Stimulated activated CD4-positive, alpha-beta T cell treated with anti-CD3 and anti-CD28 coated beads, Interleukin-4, amount 100 ng/mL, for 1 hour (primary cell): ENCODE measurements around the gene SFT2D1.
"Not testable (repeated sequence)": the region's sequence is repeated elsewhere in the genome, so short reads cannot be mapped to it uniquely, and the experiment has no call there.

ENCODE experiments used
- DNase-seq: peaks from one replicate; pipeline ENCODE4 v3.0.0-alpha.2; 2020

The SFT2D1 gene

DNA sequence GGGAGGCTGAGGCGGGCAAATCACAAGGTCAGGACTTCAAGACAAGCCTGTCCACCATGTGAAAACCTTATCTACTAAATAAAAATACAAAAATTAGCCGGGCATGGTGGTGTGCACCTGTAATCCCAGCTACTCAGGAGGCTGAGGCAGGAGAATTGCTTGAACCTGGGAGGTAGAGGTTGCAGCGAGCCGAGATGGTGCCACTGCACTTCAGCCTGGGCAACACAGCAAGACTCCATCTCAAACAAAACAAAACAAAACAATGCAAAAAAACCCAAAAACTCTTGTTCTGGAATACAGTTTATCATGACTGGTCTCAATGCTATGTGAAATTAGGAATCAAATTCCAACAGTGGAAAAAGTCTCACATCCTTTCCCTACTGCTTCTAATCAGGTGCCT, 20.1 kb upstream of the SFT2D1 start:
- not testable (repeated sequence) for DNase-seq

DNA sequence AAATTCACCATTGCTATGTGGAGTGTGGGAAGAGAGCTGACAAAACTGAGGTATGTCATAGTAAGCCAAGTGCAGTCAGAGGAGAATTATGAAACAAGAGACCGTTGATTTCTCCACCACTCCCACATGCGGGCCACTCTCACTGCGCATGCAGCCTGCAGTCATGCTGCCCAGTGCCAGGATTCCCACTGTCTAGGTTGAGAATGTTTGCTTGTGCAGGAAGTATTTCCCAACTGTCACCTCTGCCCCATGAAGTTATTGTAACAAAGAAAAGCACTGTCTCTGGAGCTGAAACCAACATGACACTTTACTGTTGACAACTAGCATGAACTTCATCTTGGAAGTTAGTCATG, 18.7 kb upstream of the SFT2D1 start:
- no peak for DNase-seq

DNA sequence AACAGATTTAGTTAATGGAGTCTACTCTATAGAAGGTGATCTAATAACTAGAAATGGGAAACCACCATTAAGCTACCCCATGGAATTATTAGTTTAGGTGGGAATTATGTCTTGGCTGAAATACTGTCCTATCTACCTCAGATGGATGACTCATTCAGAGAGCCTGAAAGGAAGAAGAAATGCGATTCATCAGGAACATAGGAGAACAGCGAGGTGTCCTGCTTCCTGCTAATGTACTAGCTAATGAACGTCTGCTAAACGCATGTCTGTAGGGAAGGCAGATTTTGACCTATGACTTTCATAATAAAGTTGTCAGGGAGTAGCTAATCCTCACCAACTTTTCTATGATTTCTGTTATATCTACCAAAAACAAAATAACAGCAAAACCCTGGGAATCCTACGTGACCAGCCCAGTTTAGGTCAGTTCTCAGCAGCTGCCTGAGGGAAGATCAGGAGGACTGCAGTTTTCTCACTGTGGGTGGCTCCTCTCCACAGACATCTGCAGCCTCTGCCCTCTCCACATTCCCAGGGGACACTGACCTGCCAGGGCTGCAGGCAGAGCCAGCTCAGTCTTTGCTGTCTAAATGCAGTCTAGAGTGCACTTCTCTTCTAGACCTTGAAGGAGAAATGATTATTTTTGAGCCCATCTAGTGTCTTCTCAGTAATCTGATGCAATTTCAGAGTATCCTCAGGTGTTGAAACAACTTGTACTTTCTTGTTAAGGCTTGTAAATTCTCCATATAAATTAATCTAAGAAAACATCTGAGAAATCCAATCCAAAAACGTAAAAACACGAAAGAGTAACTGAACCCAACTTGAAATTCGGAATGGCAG, 18.1 kb upstream of the SFT2D1 start:
- no peak for DNase-seq

DNA sequence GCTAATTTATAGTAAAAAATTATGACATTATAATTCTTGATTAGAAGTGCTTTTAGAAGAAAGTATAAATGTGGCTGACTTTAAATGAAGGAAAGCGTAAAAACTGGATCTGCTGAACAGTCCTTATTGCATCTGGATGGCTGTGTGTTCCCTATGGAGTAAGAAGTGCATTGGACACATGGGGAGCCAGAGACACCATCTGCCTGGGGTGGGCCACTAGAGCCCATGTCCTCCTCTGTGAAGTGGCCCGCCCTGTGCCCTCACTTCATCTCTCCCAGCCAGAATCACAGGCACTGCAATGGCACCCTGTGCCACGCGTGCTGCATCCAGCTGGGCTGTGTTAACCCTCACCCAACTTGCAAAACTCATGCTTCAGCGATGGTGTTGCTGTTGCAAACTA, 13.2 kb upstream of the SFT2D1 start:
- no peak for DNase-seq

DNA sequence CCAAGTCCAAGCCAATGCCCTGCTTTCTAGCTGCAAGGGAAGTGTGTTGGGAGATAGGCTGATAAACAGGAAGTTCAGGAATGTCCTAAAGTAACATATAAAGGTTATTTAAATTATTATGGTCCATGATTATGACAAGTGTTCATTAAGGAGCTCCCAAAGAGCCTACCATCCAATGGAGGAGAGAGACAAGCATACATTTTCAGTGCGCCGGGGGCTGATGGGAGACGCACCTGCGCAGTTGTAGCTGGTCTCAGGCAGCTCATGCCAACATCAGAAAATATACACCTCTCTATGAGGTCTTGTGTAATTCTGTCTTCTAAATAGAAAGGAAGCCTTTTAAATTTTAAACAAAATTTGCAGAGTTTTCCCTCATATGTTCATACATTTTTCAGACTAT, 12.6 kb upstream of the SFT2D1 start:
- no peak for DNase-seq

DNA sequence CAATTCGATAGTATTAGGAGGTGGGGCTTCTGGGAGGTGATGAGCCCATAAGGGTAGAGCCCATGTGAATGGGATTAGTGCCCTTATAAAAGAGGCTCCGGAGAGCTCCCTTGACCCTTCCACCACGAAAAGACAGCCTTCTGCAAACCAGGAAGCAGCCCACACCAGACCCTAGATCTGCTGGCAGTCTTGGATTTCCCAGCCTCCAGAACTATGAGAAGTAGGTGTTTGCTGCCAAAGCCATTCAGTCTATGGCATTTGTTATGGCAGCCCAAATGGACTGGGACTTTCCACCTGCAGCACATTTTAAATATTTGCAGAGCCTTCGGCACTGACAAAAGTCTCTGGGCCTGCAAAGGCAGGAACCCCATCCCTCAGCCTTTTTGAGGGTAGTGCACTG, 11.8 kb upstream of the SFT2D1 start:
- DNase-seq: no peak

DNA sequence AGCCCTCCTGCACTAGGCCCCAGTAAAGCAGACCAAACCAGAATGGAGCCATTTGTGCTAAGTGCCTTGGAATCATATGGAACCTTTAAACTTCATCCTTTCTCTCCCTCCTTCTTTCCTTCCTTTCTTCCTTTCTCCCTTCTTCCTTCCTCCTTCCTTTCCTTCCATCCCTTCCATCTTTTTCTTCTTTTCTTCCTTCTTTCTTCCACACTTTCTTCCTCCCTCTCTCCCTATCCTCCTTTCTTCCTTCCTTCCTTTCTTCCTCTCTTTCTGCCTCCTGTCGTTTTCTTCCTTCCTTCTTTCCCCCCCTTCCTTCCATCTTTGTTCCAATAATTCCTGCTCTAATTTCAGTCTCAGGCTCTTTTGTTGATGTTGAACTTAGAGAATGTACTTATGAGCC, 11.2 kb upstream of the SFT2D1 start:
- no peak for DNase-seq

DNA sequence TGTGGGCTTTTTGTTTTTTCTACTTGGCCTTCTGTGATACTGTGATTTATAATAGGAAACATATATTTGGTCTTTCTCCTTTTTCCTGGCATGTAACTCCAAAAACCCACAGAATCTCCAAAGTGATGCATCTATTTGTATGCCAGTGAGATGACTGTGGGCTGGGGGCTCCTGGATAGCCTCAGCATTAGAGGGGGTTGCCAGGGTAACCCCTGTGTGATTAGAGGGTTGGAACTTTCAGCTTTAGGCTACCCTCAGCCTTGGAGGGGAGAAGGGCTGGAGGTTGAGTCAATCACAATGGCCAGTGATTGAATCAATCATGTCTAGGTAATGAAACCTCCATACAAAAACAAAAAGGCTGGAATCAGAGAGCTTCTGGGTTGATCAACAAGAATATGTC, 10.6 kb upstream of the SFT2D1 start:
- no peak for DNase-seq

DNA sequence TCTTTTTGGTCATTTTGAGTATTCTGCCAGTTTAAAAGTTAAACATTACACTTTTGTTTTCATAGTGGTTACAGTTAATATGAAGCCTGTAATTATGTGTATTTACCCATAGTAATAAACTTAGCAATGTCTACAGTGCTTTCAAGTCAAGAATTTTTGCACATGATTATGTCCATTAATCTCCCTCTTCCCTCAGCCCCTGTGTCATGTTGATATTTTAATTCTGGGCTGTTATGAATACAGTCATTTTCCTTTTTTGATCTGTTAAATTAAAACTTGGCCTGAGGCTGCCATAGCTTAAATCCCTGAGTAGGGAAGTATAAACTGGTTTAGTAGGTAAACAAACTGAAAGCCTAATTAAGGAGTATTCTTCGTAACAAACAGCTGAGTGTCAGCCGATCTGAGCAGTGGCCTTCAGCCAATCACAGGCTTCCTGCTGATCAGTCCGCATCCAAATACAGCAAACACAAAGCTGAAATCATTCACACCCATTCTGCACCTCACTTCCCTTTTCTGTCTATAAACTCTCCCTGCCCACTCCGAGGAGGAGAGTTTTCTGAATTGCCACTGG, 9.5 kb upstream of the SFT2D1 start:
- DNase-seq: no peak

DNA sequence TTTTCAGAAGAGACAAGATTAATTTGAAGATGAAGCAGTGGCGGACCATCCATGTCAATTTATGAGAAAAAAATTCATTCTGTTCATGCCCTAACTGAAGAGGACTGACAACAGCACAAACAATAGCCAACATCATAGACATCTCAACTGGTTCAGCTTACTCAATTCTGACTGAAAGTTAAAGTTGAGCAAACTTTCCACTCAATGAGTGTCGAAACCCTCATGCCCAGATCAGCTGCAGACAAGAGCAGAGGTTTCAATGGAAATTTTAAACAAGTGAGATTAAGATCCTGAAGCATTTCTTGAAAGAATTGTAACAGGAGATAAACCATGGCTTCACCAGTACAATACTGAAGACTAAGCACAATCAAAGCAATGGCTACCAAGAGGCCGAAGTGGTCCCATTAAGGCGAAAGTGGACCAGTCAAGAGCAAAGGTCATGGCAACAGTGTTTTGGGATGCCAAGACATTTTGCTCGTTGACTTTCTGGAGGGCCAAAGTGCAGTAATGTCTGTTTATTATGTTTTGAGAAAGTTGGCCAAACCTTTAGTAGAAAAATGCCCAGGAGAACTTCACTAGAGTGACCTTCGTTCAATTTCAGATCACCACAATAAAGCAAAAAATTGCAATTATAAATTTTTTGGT, 6.1 kb upstream of the SFT2D1 start:
- DNase-seq: no peak

DNA sequence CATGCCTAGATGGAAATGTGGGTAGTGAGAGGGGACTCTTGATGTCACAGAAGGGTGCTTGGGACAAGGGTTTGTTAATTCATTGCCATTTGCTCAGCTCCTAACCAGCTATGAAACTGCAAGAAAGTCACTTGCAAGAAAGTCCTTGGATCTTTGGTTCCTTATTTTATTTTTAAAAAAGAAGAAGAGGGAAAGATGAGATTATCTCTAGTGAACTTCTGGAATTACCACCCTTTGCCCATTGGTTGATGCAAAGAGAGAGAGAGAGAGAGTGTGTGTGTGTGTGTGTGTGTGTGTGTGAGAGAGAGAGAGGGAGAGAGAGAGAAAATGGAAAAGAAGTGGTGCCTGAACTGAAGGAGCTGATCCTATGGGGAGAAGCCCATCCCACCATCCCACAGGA, 4.6 kb upstream of the SFT2D1 start:
- DNase-seq: no peak

DNA sequence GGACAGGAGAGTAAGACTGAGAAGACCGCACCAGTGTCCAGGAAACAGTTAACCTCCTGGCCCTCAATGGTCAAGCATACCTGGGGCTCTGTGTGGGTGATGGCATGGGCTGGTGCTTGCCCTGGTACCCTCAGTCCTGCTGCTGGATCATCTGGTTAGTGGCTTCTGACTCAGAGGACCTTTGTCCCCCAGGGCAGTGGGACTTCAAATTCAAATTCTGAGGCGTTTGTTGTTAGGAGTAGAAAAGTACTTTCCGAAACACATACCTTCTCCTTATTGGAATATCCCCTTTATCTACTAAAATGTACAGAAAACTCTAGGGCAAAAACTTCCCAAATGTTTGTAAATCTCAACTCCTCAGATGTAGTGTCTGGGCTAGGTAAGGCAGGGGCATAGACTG, 4.1 kb upstream of the SFT2D1 start:
- DNase-seq: no peak

DNA sequence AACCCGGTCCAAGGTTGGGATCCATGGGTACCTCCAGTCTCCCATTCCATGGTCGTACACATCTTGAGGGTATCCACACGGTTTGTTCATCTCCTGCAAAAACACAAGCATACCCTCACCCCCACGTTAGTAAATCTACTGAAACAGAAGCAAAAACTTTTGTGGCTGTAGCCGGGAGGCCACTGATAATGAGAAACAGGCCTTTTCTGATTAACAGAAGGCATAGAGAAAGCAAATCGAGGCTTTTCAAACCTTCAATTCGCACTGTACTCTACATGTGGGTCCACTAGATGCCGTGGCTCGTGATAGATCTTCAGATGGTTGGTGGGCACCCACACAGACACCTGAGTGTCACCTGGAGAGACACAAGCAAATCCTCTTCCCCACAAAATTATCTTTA, 3.3 kb upstream of the SFT2D1 start:
- DNase-seq: not testable (repeated sequence)

DNA sequence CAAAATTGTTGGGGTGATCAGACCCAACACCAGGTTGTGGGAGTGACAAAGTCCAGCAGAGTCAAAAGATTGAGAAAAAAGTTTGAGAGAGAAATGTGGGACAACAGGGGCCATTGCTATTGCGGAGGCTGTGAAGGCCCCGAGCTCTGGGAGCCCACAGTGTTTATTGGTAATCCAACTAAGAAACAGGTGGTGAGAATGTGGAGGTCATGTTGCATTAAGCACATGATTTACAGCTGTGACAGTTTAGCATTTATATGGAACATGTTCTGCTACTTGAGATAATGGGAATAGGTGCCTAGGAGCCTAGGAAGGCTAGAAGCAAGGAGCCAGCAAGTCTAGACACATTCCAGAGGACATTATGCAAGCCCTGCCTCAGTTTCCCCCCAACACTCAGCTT, 2.6 kb upstream of the SFT2D1 start:
- not testable (repeated sequence) for DNase-seq

DNA sequence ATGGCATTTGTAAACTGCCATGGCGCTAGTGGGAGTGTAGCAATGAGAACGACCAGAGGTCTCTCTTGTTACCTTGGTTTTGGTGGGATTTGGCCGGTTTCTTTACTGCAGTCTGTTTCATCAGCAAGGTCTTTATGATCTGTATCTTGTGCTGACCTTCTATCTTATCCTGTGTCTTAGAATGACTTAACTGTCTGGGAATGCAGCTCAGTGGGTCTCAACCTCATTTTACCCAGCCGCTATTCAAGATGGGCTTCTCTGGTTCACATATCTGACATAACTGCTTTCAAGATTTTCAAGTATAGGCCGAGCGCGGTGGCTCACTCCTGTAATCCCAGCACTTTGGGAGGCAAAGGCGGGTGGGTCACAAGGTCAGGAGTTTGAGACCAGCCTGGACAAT, 1.9 kb upstream of the SFT2D1 start:
- no peak for DNase-seq

DNA sequence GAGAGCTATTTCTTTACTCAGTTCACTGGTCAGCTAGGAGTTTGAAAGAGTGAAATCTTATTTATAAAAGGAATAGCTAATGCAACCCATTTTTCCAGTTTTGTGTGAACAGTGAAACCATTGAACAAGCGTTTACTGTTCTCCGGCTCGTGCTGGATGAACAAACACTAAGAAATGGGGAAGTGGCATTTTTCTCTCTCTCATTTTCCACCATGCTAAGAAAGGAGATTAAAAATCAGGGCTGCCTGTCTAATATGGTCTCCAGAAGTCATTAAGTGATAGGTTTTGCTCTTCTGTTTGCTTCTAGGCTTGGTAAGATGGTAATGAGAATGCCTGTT, 774 bp upstream of the SFT2D1 start:
- DNase-seq: no peak

DNA sequence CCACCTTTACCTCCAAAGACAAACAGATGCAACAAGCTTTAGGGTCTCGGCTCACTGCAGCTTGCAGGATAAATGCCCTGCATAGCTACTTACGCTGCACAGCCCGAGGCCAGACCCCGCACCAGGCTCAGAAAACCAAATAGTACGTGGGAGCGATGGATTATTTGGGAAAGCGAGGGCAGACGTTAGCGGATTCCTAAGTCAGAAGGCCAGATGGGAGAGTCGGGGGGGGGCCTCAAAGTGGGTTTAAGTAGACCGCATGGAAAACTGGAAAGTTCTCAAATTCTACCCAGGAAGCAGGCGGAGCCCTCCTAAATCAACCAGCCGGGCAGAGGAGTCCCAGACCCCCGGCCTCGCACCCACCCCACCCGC, 382 bp downstream of the SFT2D1 start:
- DNase-seq: peak; percentile 21

DNA sequence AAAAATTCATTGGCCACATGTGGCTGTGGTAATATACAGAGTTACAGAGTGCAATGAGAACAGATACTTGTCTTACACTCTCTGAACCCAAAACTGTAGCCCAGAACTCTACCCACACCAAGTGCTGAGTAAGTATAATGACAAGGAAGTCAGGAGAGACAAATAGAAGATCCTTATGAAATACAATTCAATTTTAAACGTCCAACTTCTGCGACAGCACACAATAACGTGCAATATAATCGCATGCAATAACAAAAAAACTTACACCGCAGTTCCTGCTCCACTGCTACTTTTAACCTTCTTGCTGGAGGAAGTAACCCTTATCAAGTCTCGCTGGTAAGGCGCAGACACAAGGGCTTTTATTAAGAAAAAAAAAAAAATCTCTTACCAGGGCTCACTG, 881 bp downstream of the SFT2D1 start:
- no peak for DNase-seq

DNA sequence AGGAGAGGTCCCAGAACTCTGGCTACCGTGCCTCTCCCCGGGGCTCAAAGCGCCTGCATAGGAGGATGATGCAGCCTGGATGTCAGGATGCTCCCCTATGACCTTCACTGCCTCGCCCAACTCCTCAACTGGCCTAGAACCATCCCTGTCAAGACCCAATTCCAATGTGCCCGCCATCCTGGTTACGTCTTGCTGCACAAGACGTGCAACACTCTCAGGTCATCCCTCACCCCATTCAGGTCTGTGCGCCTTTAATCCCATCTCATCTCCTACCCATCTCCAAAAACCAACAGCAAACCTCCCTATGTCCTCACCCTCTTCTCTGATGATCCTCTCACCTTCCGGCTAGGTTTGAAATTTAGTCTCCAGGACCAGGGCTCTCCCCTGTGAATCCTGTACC, 3.5 kb downstream of the SFT2D1 start:
- DNase-seq: no peak

DNA sequence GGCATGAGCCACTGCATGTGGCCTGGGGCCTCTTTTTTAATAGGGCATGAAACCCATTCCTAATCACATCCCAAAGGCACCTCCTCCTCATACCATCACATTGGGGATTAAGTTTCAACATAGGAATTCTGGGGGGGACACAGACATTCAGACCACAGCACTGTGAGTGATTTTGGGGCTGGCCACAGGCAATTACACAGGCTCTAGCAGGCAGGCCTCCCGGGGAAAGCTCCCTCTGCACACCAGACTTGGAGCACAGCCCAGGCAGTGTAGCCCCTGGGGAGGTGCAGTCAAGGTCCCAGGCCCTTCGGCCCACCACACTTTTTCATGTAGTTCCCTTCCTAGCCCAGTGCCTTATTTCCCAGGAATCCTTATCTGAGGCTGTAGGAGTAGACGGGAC, 5.5 kb downstream of the SFT2D1 start:
- no peak for DNase-seq

DNA sequence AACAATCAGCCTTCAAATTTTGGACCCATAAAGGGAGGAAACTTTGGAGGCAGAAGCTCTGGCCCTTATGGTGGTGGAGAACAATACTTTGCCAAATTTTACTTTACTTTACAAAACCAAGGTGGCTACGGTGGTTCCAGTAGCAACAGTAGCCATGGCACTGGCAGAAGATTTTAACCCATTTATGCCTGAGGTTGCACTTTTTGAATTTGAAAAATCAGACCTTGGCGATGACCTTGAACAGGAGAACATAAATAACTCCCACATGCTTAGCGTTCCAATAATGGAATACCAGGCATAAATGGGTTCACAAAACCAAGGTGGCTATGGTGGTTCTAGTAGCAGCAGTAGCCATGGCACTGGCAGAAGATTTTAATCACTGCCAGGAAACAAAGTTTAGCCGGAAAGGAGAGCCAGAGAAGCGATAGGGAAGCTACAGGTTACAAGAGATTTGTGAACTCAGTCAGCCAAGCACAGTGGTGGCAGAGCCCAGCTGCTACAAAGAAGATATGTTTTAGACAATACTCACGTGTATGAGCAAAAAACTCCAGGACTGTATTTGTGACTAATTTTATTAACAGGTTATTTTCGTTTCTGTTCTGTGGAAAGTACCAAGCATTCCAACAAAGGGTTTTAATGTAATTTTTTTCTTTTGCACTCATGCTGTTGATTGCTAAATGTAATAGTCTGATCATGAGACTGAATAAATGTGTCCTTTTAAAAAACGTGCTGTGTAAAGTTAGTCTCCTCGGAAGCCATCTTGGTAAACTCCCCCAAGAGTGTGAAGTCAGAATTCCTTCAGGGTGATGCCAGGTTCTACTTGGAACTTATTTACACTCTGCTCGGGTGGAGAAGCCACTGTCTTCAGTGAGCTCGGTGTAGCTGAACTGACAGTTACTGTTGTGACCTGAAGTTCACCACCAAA, 6.7 kb downstream of the SFT2D1 start:
- no peak for DNase-seq

DNA sequence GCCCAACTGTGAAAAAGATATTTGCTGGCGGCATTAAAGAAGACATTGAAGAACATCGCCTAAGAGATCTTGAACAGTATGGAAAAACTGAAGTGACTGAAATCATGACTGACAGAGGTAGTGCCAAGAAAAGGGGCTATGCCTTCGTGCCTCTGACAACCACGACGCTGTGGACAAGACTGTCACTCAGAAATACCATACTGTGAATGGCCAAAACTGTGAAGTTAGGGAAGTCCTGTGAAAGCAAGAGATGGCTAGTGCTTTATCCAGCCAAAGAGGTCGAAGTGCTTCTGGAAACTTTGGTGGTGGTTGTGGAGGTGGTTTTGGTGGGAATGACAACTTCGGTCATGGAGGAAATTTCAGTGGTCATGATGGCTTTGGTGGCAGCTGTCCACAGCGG, 7.5 kb downstream of the SFT2D1 start:
- no peak for DNase-seq

DNA sequence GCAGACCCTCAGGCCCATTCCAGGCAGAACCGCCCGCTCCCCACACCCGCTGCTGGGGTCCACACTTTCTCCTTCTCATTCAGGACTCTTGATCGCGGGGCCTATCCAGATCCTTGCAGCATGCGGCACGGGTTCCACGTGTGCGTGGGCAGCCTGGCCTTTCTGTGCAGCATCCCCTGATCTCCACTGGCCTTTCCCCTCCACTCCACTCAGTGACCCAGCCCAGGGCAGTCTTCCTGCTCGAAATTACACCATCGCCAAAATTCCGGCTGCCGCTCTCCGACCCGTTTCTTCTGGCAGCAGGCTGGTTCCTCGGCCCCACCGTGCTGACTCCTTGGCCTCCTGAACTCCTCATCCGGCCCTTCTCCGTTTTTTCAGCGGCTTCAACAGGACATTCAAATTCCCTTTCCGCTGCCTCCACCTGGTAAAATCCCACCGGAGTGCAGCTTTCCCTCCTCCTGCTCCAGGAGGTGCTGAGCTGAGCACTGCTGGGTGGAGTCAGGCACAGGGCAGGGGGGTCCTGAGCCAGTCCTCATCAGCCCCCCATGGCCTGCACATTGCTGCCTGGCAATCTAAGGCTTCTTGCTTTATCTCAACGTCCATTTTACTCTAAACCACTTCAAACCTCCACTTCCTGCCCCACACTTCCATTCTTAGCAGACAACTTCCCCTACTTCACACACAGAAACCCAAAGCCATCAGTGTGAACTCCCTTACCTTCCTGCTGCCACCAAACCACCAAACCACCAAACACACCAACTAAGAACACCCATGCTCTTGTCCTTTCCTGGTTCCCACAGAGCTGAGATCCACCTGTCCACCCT, 9.0 kb downstream of the SFT2D1 start:
- DNase-seq: no peak
